Measurements from ENCODE around the gene RFX2.
"Not testable (repeated sequence)": the region's sequence is repeated elsewhere in the genome, so short reads cannot be mapped to it uniquely, and the experiment has no call there.

The RFX2 gene

DNA sequence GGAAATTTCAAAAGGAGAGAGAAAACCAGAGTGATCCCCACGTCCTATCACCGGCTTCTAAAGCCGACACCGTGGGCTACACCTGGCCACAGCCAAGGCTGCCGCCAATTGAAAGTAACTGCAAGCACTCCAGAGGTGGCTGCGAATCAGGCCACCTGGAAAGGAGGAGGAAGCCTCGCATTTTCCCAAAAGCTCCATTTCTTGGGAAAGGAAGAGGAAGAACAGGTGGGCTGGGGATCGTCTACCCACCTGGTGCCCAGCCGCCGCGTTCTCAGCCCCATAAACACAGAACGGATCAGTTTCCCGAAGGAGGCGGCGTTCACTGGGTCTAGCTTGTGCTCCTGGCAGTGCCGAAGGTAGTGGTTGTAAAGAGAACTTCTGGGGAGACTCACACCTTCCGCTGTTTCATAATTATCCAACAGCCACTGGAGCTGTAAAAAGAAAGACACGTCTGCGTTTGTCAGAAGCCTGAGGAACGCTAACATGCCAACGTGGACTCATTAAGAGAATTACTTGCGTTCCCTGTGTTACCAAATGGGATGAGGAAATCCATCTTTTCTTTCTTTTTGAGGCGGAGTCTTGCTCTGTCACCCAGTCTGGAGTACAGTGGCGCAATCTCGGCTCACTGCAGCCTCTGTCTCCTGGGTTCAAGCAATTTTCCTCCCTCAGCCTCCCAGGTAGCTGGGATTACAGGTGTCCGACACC is 94.3 kb downstream of the RFX2 start:
- no peaks in the 10 kb centered on the region for H3K27me3 ChIP-seq (replicated peaks; ENCODE audit: control insufficient read depth, insufficient read depth, low read length)
- H3K36me3 ChIP-seq (ENCODE audit: control insufficient read depth, insufficient read depth, low read length, severe bottlenecking), result peaks cover 6% of the 10 kb centered on the region
- H3K4me1 ChIP-seq (ENCODE audit: control insufficient read depth, insufficient read depth, low read length), result no peaks in the 10 kb centered on the region
- no peak overlapping the region for H3K4me3 ChIP-seq (ENCODE audit: low read length)
- H3K9ac ChIP-seq (ENCODE audit: low read length), result no peak overlapping the region
- no peak for DNase-seq (ENCODE audit: low read depth)
- H3K9me3 ChIP-seq (ENCODE audit: control insufficient read depth, low read length), result no peaks in the 10 kb centered on the region

DNA sequence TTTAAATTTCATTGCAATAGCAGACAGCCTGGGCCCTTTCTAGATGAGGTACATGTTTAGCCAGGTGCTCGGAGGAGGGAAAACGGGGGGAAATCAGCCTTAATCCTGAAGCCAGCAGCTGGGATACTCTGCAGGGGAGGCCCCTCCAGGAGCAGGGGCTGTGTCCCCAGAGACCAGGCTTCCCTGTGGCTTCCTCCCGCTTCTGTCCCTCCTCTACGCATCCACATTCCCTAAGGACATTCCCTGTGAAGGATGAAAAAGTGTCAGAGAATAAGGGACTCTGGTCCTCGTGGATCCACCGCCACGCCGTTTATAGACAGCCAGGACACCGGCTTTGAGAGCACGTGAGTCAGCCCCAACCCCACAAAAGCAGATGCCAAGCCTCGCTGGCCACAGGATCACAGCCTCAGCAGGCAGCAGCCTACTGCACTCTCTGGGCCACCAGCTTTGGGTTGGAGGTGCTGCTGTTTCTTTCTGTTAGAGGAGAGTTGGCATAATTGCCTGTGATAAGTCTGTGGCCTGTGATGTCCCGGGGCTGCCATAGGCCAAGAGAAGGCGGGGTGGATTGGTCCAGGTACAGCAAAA is 95.7 kb downstream of the RFX2 start:
- Histone ChIP-seq H3K9ac (ENCODE audit: low read length) (no peak overlapping the region), H3K9me3 (ENCODE audit: control insufficient read depth, low read length) (no peaks in the 10 kb centered on the region), H3K27me3 (replicated peaks; ENCODE audit: control insufficient read depth, insufficient read depth, low read length) (no peaks in the 10 kb centered on the region), H3K4me1 (ENCODE audit: control insufficient read depth, insufficient read depth, low read length) (no peaks in the 10 kb centered on the region), H3K36me3 (ENCODE audit: control insufficient read depth, insufficient read depth, low read length, severe bottlenecking) (peaks cover 6% of the 10 kb centered on the region), H3K4me3 (ENCODE audit: low read length) (no peak overlapping the region)
- no peak for DNase-seq (ENCODE audit: low read depth)

DNA sequence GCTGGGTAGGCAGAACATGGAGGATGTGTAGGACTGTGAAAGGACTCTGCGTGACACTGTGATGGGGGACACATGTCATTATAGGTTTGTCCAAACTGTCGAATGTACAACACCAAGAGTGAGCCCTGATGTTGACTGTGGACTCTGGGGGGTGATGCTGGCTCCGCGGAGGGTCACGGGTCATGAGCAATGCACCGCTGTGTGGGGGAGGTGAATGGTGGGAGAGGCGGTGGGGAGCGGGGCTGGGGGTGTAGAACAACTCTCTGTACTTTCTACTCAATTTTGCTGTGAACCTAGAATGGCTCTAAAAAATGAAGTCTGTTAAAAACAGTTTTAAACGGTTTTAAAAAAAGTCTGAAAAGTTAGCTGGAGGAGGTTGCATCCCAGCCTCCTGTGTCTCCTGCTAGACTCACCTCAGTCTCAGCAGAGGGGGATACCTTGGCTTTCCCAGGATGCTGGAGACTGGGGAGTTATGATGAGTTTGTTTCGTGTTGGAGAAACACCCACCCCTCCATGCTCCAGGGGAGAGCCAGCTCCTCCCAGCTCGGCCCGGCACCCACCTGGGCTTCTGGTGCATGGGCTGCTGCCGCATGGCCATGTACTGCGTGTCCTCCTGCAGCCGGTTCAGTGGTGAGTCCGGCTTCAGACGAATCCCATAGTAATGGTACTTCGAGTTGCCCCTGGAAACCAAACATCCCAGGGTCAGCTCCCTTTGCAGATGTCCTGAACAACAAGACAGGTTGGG is 97.7 kb downstream of the RFX2 start:
- Histone ChIP-seq H3K4me3 (ENCODE audit: low read length) (no peak overlapping the region), H3K4me1 (ENCODE audit: control insufficient read depth, insufficient read depth, low read length) (no peaks in the 10 kb centered on the region), H3K9ac (ENCODE audit: low read length) (no peak overlapping the region), H3K27me3 (replicated peaks; ENCODE audit: control insufficient read depth, insufficient read depth, low read length) (no peaks in the 10 kb centered on the region), H3K9me3 (ENCODE audit: control insufficient read depth, low read length) (no peaks in the 10 kb centered on the region), H3K36me3 (ENCODE audit: control insufficient read depth, insufficient read depth, low read length, severe bottlenecking) (peaks cover 6% of the 10 kb centered on the region)
- DNase-seq (ENCODE audit: low read depth), result no peak

DNA sequence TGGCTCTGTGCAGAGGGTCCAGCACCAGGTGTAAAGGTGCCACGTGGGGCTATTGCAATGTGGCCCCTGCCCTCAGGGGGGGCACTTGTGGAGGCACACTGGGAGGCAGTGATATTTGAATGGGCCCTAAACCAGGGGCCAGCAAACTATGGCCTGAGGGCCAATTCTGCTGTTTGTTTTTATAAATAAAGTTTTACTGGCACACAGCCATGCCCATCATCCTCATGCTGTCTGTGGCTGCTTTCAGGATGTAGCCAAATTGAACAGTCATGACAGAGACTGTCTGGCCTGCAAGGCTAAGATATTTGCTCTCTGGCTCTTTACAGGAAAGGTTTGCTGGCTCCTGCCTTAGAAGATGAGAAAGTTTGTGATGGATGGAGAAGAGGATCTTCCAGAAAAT is 98.5 kb downstream of the RFX2 start:
- H3K4me3 ChIP-seq (ENCODE audit: low read length), result no peak overlapping the region
- no peak overlapping the region for H3K9ac ChIP-seq (ENCODE audit: low read length)
- no peaks in the 10 kb centered on the region for H3K4me1 ChIP-seq (ENCODE audit: control insufficient read depth, insufficient read depth, low read length)
- H3K9me3 ChIP-seq (ENCODE audit: control insufficient read depth, low read length), result no peaks in the 10 kb centered on the region
- no peaks in the 10 kb centered on the region for H3K27me3 ChIP-seq (replicated peaks; ENCODE audit: control insufficient read depth, insufficient read depth, low read length)
- DNase-seq (ENCODE audit: low read depth), result no peak
- peaks cover 12% of the 10 kb centered on the region for H3K36me3 ChIP-seq (ENCODE audit: control insufficient read depth, insufficient read depth, low read length, severe bottlenecking)

DNA sequence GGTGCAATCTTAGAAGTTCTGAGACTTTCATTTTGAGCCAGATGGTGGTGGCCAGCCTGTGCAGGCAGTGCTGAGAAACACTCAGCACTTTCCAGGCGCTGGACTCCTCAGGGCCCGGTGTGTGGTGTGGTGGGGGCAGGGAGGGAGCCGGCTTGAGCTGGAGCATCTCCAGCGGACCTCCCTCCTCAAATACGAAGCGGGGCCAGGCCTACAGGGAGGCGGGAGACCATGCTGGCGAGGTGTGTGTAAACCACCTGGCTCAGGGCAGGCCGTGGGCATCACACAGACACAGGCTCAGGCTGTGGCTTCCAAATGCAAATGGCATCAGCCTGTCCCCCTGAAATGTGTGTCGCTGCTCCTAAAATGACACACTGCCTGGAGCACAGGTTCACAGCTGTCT is 99.1 kb downstream of the RFX2 start:
- Histone ChIP-seq H3K4me3 (ENCODE audit: low read length) (no peak overlapping the region), H3K9me3 (ENCODE audit: control insufficient read depth, low read length) (no peaks in the 10 kb centered on the region), H3K27me3 (replicated peaks; ENCODE audit: control insufficient read depth, insufficient read depth, low read length) (no peaks in the 10 kb centered on the region), H3K9ac (ENCODE audit: low read length) (no peak overlapping the region), H3K36me3 (ENCODE audit: control insufficient read depth, insufficient read depth, low read length, severe bottlenecking) (peaks cover 12% of the 10 kb centered on the region), H3K4me1 (ENCODE audit: control insufficient read depth, insufficient read depth, low read length) (no peaks in the 10 kb centered on the region)
- DNase-seq (ENCODE audit: low read depth), result no peak

DNA sequence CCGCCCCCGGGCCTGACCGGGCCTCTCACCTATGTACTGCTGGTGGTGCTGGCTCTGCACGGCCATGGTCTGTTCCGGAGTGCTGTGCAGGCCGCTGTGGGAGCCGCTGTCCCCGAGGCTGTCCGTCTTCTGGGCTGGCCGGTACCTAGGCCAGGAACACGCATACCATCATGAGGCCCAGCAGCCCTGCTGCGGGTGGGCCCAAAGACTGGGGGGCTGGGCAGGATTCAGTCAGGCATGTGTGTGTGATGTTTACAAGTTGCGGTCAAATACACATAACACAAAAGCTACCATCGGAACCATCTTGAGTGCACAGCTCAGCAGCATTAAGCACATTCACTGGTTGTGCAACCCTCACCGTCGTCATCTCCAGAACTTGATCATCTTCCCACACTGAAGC is 100.2 kb downstream of the RFX2 start:
- no peak overlapping the region for H3K4me3 ChIP-seq (ENCODE audit: low read length)
- no peak for DNase-seq (ENCODE audit: low read depth)
- no peaks in the 10 kb centered on the region for H3K9me3 ChIP-seq (ENCODE audit: control insufficient read depth, low read length)
- H3K36me3 ChIP-seq (ENCODE audit: control insufficient read depth, insufficient read depth, low read length, severe bottlenecking), result peaks cover 17% of the 10 kb centered on the region
- no peaks in the 10 kb centered on the region for H3K27me3 ChIP-seq (replicated peaks; ENCODE audit: control insufficient read depth, insufficient read depth, low read length)
- no peaks in the 10 kb centered on the region for H3K4me1 ChIP-seq (ENCODE audit: control insufficient read depth, insufficient read depth, low read length)
- H3K9ac ChIP-seq (ENCODE audit: low read length), result no peak overlapping the region

DNA sequence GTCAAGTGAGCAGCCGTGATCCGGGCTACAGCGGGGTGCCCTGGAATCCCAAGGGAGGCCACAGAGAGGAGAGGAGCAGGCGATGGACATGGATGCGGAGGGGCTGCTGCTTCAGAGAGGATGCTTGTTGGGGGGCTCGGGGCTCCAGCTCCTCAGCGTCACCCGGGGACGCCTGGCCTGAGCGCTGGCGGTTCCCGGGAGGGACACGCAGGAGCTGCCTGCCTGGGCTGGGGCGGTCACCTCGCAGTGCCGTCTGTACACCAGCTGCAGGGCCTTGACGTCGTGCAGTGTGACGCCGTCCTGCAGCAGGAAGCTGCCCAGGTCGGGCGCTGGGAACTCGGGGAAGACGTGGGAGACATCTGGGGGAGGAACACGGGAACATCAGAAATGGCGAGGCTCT is 102.4 kb downstream of the RFX2 start:
- Histone ChIP-seq H3K4me3 (ENCODE audit: low read length) (no peak overlapping the region), H3K9me3 (ENCODE audit: control insufficient read depth, low read length) (no peaks in the 10 kb centered on the region), H3K27me3 (replicated peaks; ENCODE audit: control insufficient read depth, insufficient read depth, low read length) (no peaks in the 10 kb centered on the region), H3K4me1 (ENCODE audit: control insufficient read depth, insufficient read depth, low read length) (no peaks in the 10 kb centered on the region), H3K9ac (ENCODE audit: low read length) (no peak overlapping the region), H3K36me3 (ENCODE audit: control insufficient read depth, insufficient read depth, low read length, severe bottlenecking) (peaks cover 25% of the 10 kb centered on the region)
- DNase-seq (ENCODE audit: low read depth), result no peak

DNA sequence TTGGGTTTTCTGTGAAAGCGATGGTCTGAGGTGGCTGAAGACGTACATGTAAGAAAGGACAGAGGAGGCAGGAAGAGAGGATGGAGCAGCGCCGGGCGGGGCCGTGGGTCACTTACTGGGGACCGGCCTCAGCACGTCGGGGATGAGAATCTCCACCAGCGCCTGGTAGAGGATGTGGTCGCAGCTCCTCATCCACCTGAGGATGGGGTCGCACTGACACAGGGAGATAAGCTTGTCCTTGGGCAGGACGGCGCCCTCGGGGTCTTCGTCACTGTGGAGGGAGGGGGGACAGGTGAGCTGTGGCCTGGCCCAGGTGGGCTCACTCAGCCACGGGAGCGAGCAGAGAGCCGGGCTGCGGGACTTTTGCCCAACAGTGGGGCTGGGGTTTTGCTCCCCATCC is 103.4 kb downstream of the RFX2 start:
- H3K4me1 ChIP-seq (ENCODE audit: control insufficient read depth, insufficient read depth, low read length), result no peaks in the 10 kb centered on the region
- no peak overlapping the region for H3K4me3 ChIP-seq (ENCODE audit: low read length)
- no peak for DNase-seq (ENCODE audit: low read depth)
- H3K27me3 ChIP-seq (replicated peaks; ENCODE audit: control insufficient read depth, insufficient read depth, low read length), result no peaks in the 10 kb centered on the region
- peaks cover 35% of the 10 kb centered on the region for H3K36me3 ChIP-seq (ENCODE audit: control insufficient read depth, insufficient read depth, low read length, severe bottlenecking)
- H3K9ac ChIP-seq (ENCODE audit: low read length), result no peak overlapping the region
- no peaks in the 10 kb centered on the region for H3K9me3 ChIP-seq (ENCODE audit: control insufficient read depth, low read length)

DNA sequence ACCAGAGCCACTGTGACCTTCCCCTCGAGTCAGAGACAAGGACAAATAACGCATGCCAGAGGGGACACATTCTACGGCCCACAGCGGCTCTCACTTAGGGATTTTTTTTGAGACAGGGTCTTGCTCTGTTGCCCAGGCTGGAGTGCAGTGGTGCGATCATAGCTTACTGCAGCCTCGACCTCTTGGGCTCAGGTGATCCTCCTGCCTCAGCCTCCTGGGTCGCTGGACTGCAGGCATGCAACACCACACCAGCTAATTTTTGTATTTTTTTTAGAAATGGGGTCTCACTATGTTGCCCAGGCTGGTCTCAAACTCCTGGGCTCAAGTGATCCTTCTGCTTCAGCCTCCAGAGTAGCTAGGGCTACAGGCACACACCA is 104.2 kb downstream of the RFX2 start:
- H3K4me3 ChIP-seq (ENCODE audit: low read length); H3K27me3 ChIP-seq (replicated peaks; ENCODE audit: control insufficient read depth, insufficient read depth, low read length); H3K9me3 ChIP-seq (ENCODE audit: control insufficient read depth, low read length); H3K9ac ChIP-seq (ENCODE audit: low read length); DNase-seq (ENCODE audit: low read depth); H3K4me1 ChIP-seq (ENCODE audit: control insufficient read depth, insufficient read depth, low read length): not testable (repeated sequence)
- peaks cover 35% of the 10 kb centered on the region for H3K36me3 ChIP-seq (ENCODE audit: control insufficient read depth, insufficient read depth, low read length, severe bottlenecking)

DNA sequence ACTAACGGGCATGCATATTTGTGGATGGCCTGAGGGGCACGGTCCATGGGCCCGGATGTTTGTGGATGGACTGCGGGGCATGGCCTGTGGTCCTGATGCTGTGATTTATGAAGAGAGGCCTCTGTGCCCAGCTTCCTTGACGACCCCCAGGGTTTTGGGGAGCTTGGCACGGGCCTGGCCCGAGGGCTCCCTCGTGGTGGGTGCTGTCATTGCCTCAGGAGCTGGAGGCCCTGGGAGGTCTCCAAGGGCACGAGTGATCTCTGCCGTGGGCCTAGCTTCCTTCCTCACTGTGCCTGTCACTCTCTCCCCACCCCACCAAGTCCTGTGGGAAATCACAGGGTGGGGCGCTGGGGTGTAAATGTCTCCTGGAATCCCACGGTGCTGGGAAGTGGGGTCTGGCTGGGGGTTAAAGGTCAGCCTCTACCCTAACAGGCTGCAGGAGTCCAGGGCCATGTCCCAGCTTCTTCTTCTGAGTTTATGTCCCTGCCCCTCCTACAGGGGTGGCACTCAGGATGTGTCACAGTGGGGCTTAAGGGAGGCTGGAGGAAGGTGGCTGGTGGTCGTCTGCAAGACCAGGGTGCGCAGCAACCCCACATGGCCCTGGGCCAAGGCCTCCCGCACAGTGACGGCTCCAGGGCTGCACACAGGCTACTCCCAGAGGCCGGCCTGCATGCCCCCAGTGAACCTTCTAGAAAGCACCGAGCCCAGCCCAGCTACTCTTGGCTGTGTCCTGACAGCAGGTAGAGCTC is 104.8 kb downstream of the RFX2 start:
- Histone ChIP-seq H3K36me3 (ENCODE audit: control insufficient read depth, insufficient read depth, low read length, severe bottlenecking) (peaks cover 40% of the 10 kb centered on the region), H3K4me3 (ENCODE audit: low read length) (no peak overlapping the region), H3K9ac (ENCODE audit: low read length) (no peak overlapping the region), H3K27me3 (replicated peaks; ENCODE audit: control insufficient read depth, insufficient read depth, low read length) (no peaks in the 10 kb centered on the region), H3K9me3 (ENCODE audit: control insufficient read depth, low read length) (no peaks in the 10 kb centered on the region), H3K4me1 (ENCODE audit: control insufficient read depth, insufficient read depth, low read length) (no peaks in the 10 kb centered on the region)
- DNase-seq (ENCODE audit: low read depth), result no peak

DNA sequence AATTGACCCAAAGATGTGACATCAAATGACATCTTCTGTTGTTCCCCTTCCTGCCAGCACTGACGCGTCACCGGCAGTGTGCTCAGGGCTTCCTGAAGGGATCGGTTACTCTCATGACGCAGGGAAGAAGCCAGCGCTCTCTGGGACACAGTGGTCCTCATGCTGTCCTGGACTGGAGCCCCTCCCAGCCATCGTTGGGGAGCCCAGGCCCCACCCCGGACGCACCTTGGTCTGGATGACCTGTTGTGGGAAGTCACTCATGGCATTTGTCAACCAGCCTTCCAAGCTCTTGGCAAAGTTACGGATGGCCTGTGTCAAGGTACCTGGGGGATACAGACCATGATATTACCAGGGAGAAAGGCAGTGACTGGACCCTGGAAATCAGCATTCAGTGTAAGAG is 106.3 kb downstream of the RFX2 start:
- Histone ChIP-seq H3K4me1 (ENCODE audit: control insufficient read depth, insufficient read depth, low read length) (no peaks in the 10 kb centered on the region), H3K9me3 (ENCODE audit: control insufficient read depth, low read length) (no peaks in the 10 kb centered on the region), H3K4me3 (ENCODE audit: low read length) (no peak overlapping the region), H3K36me3 (ENCODE audit: control insufficient read depth, insufficient read depth, low read length, severe bottlenecking) (peaks cover 51% of the 10 kb centered on the region), H3K9ac (ENCODE audit: low read length) (no peak overlapping the region), H3K27me3 (replicated peaks; ENCODE audit: control insufficient read depth, insufficient read depth, low read length) (no peaks in the 10 kb centered on the region)
- DNase-seq (ENCODE audit: low read depth), result no peak

Measured in adipocyte (in vitro differentiated cells).